H7 (cell line): Measurements from ENCODE around the gene CNTRL. TPM values are rescaled to one million over a fixed set of nuclear protein-coding genes. Genes with fewer than 3 reads are reported as not detected.

Source experiments
- DNase-seq: peaks from one replicate; pipeline ENCODE4 v3.0.0; 2012
- H3K27me3 ChIP-seq: 2 replicates; pipeline ENCODE4 v1.6.0; 2011; ENCODE audit warnings: mild to moderate bottlenecking, low read length; ENCODE audit not compliant: control insufficient read depth, insufficient read depth
- H3K36me3 ChIP-seq: replicated peaks from 2 replicates; pipeline ENCODE4 v1.5.1; 2011; ENCODE audit warnings: low read length; ENCODE audit not compliant: control insufficient read depth, insufficient read depth
- H3K4me3 ChIP-seq: 2 replicates; pipeline ENCODE4 v1.5.1; 2011; ENCODE audit warnings: low read depth, mild to moderate bottlenecking, control low read depth, low read length, moderate library complexity; ENCODE audit not compliant: insufficient read depth
- total RNA-seq: library from RNA; depleted of rRNA; stranded (reverse); fragments of >200 nt; shearing (Covaris generic); gene quantifications from 2 replicates; pipeline ENCODE4 v1.2.3, GENCODE V29; 2014

CNTRL gene
- total RNA-seq, 1 experiment from 2014 or later = 9.3 TPM

DNA sequence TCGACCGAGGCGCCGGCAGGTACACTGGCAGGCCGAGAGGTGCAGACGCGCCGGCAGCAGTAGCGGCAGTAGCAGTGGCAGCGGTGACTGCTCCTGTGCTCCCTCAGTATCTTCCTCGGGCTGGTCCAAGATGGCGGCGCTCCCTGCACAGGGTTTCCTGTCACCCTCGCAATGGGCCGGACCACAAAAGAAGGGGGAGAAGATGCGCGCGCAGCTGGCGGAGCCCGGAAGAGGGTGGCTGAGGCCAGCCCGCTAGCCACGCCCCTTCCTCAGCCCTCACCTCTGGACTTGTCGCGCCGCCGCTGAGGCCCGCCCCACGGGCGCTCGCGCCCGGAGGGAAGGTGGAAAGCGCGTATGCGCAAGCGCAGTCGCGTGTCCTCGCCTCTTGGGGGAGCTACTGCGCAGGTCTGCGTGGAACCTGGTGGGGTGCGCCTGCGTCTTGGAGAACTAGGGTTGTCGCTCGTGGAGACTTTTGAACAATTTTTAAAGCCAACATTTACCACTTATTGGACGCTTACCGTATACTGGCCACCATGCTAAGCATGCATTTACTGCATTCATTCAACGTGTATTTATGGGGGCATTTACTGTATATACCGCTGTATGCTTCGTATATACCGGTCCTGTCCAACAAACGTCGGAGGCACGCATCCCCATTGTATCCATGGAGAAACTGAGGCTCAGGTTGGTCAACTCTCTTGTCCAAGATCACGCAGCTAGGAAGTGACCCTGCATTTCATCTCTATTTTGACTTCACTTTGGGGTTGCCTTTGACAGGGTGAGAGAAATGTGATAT lies 127.2 kb downstream of the CNTRL start, which contains the start of gene RAB14:
Gene RAB14, minus strand, starts transcription at position 132 of the 796 bp plus-strand sequence. CDS start 8,457 bp downstream, outside the sequence.
- H3K4me3 ChIP-seq = peak within 1 kb of the TSS; percentile 81
- H3K36me3 ChIP-seq = no peaks in the 10 kb centered on the region
- DNase-seq = peak; percentile 99
- peaks cover 2% of the 10 kb centered on the region; the same call in 1 of the 2 replicates for H3K27me3 ChIP-seq

DNA sequence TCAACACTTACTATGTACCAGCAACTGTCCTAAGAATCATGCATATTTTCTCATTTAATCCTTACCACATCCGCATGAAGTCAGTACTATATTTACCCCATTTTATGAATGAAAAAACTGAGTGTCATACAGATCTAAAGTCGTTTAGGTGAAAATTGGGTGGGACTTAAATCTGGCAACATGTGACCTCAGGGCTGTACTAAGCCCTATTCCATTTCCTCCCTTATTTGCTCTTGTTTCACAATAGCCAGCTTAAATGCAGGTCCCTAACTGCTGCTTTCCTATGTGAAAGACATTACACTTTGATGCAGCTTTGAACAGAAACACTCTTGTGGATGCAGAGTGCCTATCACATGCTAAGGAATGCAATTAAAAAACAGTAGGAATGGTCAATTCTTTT lies 129.4 kb downstream of the CNTRL start:
- Histone ChIP-seq H3K27me3 (peaks cover 2% of the 10 kb centered on the region; the same call in 1 of the 2 replicates), H3K36me3 (no peaks in the 10 kb centered on the region), H3K4me3 (no peak overlapping the region)
- no peak for DNase-seq

DNA sequence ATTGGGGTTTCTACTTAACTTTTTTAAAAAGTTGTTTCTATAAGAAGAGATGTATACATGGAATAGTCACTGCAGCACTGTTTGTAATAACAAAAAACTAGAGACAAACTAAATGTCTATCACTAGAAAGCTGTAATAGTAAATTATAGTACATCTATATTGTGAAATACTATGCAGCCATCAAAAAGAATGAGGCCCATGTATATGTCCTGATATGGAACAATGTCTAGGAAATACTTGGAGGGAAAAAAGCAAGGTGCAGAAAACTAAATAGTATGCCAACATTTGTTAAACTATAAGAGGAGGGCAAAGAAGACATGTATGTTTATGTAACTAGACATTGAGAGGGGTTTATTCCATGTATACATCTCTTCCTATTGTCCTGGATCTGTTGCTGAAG lies 129.9 kb downstream of the CNTRL start:
- Histone ChIP-seq H3K36me3 (no peaks in the 10 kb centered on the region), H3K4me3 (no peak overlapping the region)
- no peak for DNase-seq

DNA sequence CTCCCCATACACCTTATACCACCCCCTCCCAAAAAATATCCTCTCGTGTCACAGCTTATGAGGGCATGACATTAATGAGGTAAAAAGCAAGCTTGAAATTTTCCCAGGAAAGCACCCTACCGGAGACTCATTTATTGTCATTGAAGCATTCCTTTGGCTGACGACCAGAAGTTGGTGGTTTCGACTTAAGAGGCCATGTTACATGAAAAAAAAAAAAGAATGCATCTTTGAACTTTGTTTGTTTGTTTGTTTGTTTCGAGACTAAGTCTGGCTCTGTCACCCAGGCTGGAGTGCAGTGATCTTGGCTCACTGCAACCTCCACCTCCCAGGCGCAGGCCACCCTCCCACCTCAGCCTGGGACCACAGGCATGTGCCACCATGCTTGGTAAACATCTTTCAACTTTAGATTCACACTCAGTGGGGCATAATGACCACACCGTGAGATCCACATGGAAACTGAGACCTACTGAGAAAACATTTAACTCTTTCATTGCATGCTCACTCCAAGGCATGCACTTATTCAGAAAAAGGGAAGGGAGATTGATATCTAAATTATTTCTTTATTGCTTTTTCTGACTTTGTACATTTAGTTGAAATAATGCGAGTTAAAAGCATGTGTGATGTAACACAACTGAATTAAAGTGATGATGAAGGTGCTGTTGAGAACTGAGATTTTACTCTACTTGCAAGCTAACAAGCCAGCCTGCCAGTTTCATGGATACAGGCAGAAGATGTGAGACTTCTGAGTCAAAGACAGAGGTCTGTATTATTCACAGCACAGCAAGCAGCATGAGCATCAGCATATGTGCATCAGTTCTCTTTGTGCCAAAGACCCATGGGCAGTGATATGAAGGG lies 132.0 kb downstream of the CNTRL start:
- H3K36me3 ChIP-seq = no peaks in the 10 kb centered on the region
- DNase-seq = no peak
- no peak overlapping the region for H3K4me3 ChIP-seq
- H3K27me3 ChIP-seq = peaks cover 2% of the 10 kb centered on the region; the same call in 1 of the 2 replicates

More for the DNA sequence above, 129.9 kb downstream of the CNTRL start:
- H3K27me3 ChIP-seq = peaks cover 2% of the 10 kb centered on the region; the same call in 1 of the 2 replicates

DNA sequence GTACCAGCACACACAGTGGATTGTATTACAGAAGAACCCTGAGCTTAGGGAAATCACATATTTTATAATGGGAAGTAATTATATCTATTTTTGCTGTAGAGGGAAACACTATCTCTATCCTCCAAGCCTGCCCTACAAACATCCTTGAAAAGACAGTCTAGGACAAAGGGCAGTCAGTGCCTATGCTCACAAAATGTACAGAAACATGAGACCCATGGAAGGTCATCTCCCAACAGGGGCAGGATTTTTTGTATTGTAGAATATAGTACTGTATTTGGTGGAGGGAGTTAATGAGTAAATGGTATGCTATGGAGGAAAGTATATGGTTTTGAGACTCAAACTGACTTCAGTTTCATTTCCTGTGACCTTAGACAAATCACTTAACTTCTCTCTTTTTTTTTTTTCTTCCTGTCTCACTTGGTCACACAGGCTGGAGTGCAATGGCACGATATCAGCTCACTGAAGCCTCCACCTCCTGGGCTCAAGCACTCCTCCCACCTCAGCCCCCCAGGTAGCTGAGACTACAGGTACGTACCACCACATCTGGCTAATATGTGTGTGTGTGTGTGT lies 132.7 kb downstream of the CNTRL start:
- H3K27me3 ChIP-seq = peaks cover 2% of the 10 kb centered on the region; the same call in 1 of the 2 replicates
- DNase-seq = no peak
- no peak overlapping the region for H3K4me3 ChIP-seq
- H3K36me3 ChIP-seq = no peaks in the 10 kb centered on the region

DNA sequence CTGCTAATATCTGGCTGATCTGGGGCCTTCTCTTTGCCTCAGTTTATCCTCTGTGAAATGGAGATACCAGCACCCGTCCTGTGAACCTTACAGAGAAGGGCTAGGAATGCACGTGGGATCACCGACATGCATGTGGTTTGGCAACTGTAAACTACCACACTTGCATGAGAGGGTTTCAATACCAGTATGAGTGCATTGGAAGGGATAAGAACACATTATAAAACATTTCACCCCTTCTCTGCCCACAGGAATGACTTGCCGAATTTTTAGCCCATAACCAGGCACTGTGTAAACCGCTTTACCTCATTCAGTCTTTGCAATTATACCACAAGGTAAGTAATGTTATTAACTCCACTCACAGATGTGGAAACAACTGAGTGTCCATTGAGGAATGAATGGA lies 135.8 kb downstream of the CNTRL start:
- Histone ChIP-seq H3K4me3 (no peak overlapping the region), H3K36me3 (no peaks in the 10 kb centered on the region), H3K27me3 (no peaks in the 10 kb centered on the region)
- DNase-seq = no peak

DNA sequence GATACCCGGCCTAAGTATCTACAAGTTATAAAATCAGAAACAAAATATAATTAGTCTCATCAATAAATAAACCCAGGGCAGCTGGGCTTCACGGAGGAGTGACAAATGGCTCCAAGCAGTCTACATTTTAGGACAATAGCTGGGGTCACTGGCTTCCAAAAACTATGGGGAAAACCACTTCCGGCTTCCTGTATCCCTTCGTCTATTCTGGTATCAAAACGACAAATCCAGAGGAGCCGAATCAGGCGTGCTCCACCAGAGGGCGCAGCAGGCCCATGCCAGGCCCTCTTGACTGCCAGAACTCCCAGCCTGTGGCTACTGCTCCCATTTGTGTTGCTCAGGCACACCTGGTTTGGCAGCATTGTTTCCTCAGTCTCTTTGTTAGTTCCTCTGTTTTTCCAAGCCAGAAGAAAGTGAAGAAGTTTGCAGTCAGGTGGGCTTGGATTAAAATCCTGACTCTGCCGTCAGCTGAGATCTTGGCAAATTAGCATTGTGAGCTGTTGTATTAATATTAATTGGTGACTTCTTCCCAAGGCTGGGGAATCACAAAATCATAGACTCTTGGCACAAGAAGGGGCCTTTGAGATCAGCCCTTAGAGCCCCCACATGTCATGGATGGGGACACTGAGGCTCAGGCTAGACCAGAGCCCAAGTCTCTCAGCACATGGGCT lies 138.5 kb downstream of the CNTRL start:
- Histone ChIP-seq H3K27me3 (no peaks in the 10 kb centered on the region), H3K36me3 (no peaks in the 10 kb centered on the region), H3K4me3 (no peak overlapping the region)
- peak; percentile 78 for DNase-seq

DNA sequence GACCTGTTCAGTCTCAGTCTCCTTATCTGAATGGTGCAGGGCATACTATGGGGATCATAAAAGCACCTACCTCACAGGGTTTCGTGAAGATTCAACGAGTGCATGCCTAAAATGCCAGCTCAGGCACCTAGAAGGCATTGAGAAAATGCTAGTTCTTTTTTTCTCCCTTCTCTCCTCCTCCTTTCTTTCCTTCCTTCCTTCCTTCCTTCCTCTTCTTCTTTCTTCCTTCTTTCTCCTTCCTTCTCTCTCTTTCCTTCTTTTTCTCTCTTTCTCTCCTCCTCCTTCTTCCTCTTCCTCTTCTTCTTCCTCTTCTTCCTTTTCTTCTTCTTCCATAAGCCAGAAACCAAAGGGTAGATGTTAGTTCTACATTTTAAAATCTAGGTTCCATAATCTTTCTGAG lies 139.2 kb downstream of the CNTRL start:
- H3K36me3 ChIP-seq = no peaks in the 10 kb centered on the region

DNA sequence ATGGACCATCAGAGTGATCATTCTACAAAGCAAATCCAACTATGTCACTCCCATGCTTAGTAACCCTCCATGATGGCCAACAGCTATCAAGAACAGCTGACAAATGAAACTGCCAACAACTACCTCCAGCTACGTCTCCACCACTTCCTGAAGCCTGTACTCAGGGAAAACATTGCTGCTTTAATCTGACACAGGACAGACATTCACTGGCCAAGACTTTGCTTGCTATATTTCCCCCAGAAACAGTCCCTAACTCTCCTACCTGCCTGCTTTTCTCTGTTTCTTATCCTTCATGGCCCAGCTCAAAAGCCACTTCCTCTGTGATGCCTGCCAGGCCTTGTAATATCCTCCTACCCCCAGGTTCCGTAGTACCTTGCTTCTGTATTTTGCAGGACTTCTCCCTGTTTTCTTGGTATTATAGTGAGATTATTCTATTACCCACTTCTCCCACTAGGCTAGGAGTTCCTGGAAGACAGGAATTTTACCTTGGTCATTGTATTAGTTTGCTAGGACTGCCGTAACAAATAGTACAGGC lies 141.6 kb downstream of the CNTRL start:
- DNase-seq = no peak
- Histone ChIP-seq H3K36me3 (no peaks in the 10 kb centered on the region), H3K27me3 (no peaks in the 10 kb centered on the region), H3K4me3 (no peak overlapping the region)

More for the DNA sequence above, 139.2 kb downstream of the CNTRL start:
- Histone ChIP-seq H3K27me3 (no peaks in the 10 kb centered on the region), H3K4me3 (no peak overlapping the region)
- DNase-seq = no peak

DNA sequence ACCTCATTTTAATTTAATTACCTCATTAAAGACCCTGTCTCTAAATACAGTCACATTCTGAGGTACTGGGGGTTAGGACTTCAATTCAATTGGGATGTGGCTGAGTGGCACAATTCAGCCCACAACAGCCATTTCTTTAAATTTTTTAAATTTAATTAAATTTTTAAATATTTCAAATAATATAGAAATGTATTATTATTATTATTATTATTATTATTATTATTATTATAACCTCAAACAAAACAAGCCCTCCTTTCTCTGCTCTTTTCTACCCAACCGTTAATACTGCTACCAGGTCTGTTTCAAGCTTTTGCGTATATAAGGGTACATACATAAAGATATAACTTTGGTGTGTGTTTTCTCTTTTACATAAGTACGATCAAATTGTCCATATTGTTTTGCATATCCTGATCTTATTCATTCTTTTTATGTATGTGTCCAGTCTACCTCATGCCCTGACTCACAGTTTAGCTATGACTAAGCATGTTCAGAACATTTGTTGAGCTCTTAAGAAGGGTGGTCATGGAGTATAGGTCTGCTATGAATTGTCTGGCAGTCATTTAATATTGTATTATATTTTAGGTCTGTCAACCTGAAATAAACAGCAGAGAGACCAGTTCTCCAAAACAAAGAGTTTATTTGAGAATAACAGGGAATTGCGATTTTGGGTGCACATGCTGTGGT lies 143.0 kb downstream of the CNTRL start:
- H3K27me3 ChIP-seq = no peaks in the 10 kb centered on the region
- no peaks in the 10 kb centered on the region for H3K36me3 ChIP-seq
- no peak for DNase-seq
- no peak overlapping the region for H3K4me3 ChIP-seq

DNA sequence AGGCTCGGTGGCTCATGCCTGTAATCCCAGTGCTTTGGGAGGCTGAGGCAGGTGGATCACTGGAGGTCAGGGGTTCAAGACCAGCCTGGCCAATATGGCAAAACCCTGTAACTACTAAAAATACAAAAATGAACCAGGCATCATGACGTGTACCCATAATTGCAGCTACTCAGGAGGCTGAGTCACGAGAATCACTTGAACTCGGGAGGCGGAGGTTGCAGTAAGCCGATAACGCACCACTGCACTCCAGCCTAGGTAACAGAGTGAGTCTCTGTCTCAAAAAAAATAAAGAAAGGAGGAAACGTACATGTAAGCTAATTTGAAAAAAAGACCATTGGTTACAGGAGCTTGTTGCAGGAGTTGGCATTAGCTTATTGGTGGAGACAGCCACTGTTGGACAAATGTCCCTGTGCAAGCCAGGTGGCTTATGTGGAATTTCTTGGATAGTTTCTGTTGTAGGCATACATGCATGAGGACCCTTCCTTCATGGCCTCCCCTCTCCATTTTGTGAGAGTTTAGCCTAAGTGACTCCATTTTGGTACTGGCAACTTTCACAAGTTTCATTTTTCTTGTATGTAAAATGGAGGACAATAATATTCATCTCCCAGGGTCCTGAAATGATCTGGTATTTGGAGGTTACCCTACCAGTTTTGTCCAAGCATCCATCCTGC lies 143.7 kb downstream of the CNTRL start:
- H3K27me3 ChIP-seq = no peaks in the 10 kb centered on the region
- H3K4me3 ChIP-seq = no peak overlapping the region
- H3K36me3 ChIP-seq = no peaks in the 10 kb centered on the region
- no peak for DNase-seq

DNA sequence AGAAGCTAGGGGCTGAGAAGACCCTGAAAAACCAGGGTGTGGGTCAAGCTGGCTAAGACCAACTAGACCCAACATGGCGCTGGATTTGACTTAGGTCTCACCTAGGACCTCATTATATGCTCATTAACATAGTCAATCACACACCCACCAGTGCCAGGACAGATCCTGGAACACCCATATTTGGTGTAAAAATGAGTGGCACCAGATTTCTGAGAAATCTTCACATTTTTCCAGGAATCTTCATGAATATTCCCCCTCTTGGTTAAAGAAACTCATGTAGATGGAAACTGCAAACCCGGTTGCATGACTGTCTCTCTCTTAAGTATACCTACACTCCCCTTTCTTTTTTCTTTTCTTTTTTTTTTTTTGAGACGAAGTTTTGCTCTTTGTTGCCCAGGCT lies 144.8 kb downstream of the CNTRL start:
- DNase-seq = no peak
- H3K27me3 ChIP-seq = no peaks in the 10 kb centered on the region
- H3K36me3 ChIP-seq = no peaks in the 10 kb centered on the region
- no peak overlapping the region for H3K4me3 ChIP-seq

DNA sequence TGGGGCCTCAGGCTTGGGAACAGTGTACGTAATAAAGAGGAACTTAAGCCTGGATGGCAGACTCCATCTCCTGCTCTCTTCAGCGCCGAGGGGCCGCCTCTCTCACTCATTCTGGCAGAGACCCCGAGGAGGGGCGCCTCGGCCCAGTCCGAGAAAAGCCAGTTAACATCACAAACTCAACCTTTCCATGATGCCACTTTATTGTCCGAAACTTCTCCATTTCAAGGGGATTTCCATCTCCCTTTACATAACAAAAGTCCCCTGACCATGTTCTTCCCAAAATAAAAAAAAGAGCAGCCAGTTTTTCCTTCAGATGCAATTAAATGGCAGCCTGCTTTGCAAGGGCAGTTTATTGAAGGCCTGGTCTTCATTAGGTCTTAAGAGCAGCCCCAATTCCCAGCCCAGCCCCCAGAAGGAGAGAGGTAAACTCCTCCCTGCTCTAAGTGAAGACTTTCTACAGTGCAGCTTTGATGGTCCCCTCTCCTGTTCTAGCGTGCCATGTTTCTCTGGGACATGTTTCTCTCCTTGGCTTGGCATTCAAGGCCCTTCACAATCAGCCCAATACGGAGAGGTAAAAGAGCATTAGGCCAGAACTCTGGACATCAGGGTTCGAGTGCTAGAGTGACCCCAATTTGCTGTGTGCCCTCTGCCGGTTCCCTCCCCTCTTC lies 146.4 kb downstream of the CNTRL start:
- peak; percentile 68 for DNase-seq
- Histone ChIP-seq H3K36me3 (no peaks in the 10 kb centered on the region), H3K27me3 (no peaks in the 10 kb centered on the region), H3K4me3 (no peak overlapping the region)
